Peyer's patch (tissue), 4 donors: Measurements from ENCODE around the gene NCOA6. TPM values are rescaled to one million over a fixed set of nuclear protein-coding genes. Genes with fewer than 3 reads are reported as not detected.

ENCODE experiments used
- DNase-seq, 3 donors: peaks; one replicate each; pipeline ENCODE4 v3.0.0-alpha.2; 2017 to 2019
- H3K27ac ChIP-seq, 4 donors: fragments of 200-600 bp; sonication (generic); one replicate each; pipeline ENCODE4 v1.5.1; 2016 to 2019
- H3K27me3 ChIP-seq, 2 donors: fragments of 200-600 bp; sonication (generic); one replicate each; pipeline ENCODE4 v1.5.1; 2019
- H3K36me3 ChIP-seq, 3 donors: fragments of 200-600 bp; sonication (generic); one replicate each; pipeline ENCODE4 v1.5.1; 2016 to 2019
- H3K4me1 ChIP-seq, 4 donors: fragments of 200-600 bp; sonication (generic); one replicate each; pipeline ENCODE4 v1.5.1; 2016 to 2019
- H3K4me3 ChIP-seq, 4 donors: fragments of 200-600 bp; sonication (generic); 1 replicate in 3 of 4; 2 replicates in 1 of 4; pipeline ENCODE4 v1.5.1; 2016 to 2019; ENCODE audit warnings: mild to moderate bottlenecking in 1 of 4
- H3K9me3 ChIP-seq, 4 donors: fragments of 200-600 bp; sonication (generic); one replicate each; pipeline ENCODE4 v1.5.1; 2016 to 2019; ENCODE audit warnings: mild to moderate bottlenecking in 1 of 4
- POLR2A ChIP-seq, 2 donors: fragments of 450-650 bp; IDR thresholded peaks; one replicate each; pipeline ENCODE4 v1.5.1; 2017; ENCODE audit warnings: antibody characterized with exemption in 2 of 2, mild to moderate bottlenecking in 2 of 2, moderate library complexity in 2 of 2
- total RNA-seq, 4 donors: library from RNA; depleted of rRNA; stranded (reverse); fragments of >200 nt; gene quantifications; one replicate each; pipeline ENCODE4 v1.1.0, GENCODE V29; 2016
- TF ChIP-seq, protein P1 (sequence below), 6 experiments: fragments of 450-650 bp in 4 of 6; fragments of 200-600 bp in 2 of 6; sonication (generic) in 1 of 6; IDR thresholded peaks; one replicate each; pipeline ENCODE4 v1.5.1; 2017 to 2019; ENCODE audit warnings: antibody characterized with exemption in 6 of 6, mild to moderate bottlenecking in 3 of 6, moderate library complexity in 1 of 6

NCOA6 gene
- total RNA-seq, 4 donors from 2014 or later, result 33.8 to 58.4 (median 49.5) TPM

GRCh38 chr20:34705397-34706301, 119.8 kb downstream of the NCOA6 start:
- peak overlapping the region in 2 of 4 donors; percentile 82 to 100 for H3K4me3 ChIP-seq
- H3K9me3 ChIP-seq, result no peaks in the 10 kb centered on the region
- peak in 2 of 3 donors; percentile 78 to 83 for DNase-seq
- H3K27me3 ChIP-seq, result no peaks in the 10 kb centered on the region
- no peaks in the 10 kb centered on the region for H3K36me3 ChIP-seq
- H3K4me1 ChIP-seq, result peaks cover 0 to 44% (median 11%) of the 10 kb centered on the region in 4 donors
- H3K27ac ChIP-seq, result peak overlapping the region; percentile 95 to 100 (median 99)
- peak in 1 of 2 donors; percentile 11 for TF ChIP-seq POLR2A (IDR thresholded peaks at IDR 0.05)
- TF ChIP-seq, protein P1, sequence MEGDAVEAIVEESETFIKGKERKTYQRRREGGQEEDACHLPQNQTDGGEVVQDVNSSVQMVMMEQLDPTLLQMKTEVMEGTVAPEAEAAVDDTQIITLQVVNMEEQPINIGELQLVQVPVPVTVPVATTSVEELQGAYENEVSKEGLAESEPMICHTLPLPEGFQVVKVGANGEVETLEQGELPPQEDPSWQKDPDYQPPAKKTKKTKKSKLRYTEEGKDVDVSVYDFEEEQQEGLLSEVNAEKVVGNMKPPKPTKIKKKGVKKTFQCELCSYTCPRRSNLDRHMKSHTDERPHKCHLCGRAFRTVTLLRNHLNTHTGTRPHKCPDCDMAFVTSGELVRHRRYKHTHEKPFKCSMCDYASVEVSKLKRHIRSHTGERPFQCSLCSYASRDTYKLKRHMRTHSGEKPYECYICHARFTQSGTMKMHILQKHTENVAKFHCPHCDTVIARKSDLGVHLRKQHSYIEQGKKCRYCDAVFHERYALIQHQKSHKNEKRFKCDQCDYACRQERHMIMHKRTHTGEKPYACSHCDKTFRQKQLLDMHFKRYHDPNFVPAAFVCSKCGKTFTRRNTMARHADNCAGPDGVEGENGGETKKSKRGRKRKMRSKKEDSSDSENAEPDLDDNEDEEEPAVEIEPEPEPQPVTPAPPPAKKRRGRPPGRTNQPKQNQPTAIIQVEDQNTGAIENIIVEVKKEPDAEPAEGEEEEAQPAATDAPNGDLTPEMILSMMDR (IDR thresholded peaks at IDR 0.05), result peak in 3 of 6 experiments; percentile 34 to 64 (median 50)

- TF ChIP-seq POLR2A (IDR thresholded peaks at IDR 0.05), result no peak
- TF ChIP-seq, protein P1 (IDR thresholded peaks at IDR 0.05), result no peak
- Histone ChIP-seq H3K36me3 (no peaks in the 10 kb centered on the region), H3K4me3 (peak overlapping the region; percentile 82 to 100 (median 92)), H3K9me3 (no peaks in the 10 kb centered on the region), H3K4me1 (peaks cover 0 to 38% (median 7%) of the 10 kb centered on the region in 4 donors), H3K27me3 (no peaks in the 10 kb centered on the region), H3K27ac (peak overlapping the region; percentile 95 to 100 (median 99))
- peak in 1 of 3 donors; percentile 30 for DNase-seq
These were observed 120.4 kb downstream of the NCOA6 start for GRCh38 chr20:34705008-34705396.

GRCh38 chr20:34704177-34705007, 121.1 kb downstream of the NCOA6 start, which contains the start of gene TP53INP2:
Gene TP53INP2 (plus strand): TSS chr20:34704344. CDS start chr20:34708740, 4,396 bp downstream.
- peak in 1 of 2 donors; percentile 74 for TF ChIP-seq POLR2A (IDR thresholded peaks at IDR 0.05)
- TF ChIP-seq, protein P1 (IDR thresholded peaks at IDR 0.05), result no peak
- DNase-seq, result peak; percentile 94 to 97 (median 94)
- H3K36me3 ChIP-seq, result no peaks in the 10 kb centered on the region
- H3K4me1 ChIP-seq, result peaks cover 0 to 38% (median 6%) of the 10 kb centered on the region in 4 donors
- peak within 1 kb of the TSS; percentile 95 to 100 (median 99) for H3K27ac ChIP-seq
- H3K4me3 ChIP-seq, result peak within 1 kb of the TSS; percentile 82 to 100 (median 92)
- no peaks in the 10 kb centered on the region for H3K27me3 ChIP-seq
- H3K9me3 ChIP-seq, result no peaks in the 10 kb centered on the region

- Histone ChIP-seq H3K4me3 (peak overlapping the region; percentile 82 to 100 (median 92)), H3K4me1 (peaks cover 0 to 35% (median 6%) of the 10 kb centered on the region in 4 donors), H3K27ac (peak overlapping the region; percentile 95 to 100 (median 99)), H3K27me3 (no peaks in the 10 kb centered on the region), H3K9me3 (no peaks in the 10 kb centered on the region), H3K36me3 (no peaks in the 10 kb centered on the region)
- peak in 2 of 3 donors; percentile 34 to 63 for DNase-seq
- TF ChIP-seq POLR2A (IDR thresholded peaks at IDR 0.05), result no peak
- TF ChIP-seq, protein P1 (IDR thresholded peaks at IDR 0.05), result peak in 1 of 6 experiments; percentile 3
These were observed 121.9 kb downstream of the NCOA6 start for GRCh38 chr20:34703424-34704176.
